GM18858 (cell line): Measurements from ENCODE around the gene KLF11.
A peak's percentile ranks its signal among the peaks of the same experiment; 100 is the strongest.
"Not testable (repeated sequence)": the region's sequence is repeated elsewhere in the genome, so short reads cannot be mapped to it uniquely, and the experiment has no call there.

Source experiments
- ATAC-seq: cut with Tn5 transposase; IDR thresholded peaks from one replicate; pipeline ENCODE4 v1.9.1; 2021; ENCODE audit not compliant: unreplicated experiment

KLF11 gene

DNA sequence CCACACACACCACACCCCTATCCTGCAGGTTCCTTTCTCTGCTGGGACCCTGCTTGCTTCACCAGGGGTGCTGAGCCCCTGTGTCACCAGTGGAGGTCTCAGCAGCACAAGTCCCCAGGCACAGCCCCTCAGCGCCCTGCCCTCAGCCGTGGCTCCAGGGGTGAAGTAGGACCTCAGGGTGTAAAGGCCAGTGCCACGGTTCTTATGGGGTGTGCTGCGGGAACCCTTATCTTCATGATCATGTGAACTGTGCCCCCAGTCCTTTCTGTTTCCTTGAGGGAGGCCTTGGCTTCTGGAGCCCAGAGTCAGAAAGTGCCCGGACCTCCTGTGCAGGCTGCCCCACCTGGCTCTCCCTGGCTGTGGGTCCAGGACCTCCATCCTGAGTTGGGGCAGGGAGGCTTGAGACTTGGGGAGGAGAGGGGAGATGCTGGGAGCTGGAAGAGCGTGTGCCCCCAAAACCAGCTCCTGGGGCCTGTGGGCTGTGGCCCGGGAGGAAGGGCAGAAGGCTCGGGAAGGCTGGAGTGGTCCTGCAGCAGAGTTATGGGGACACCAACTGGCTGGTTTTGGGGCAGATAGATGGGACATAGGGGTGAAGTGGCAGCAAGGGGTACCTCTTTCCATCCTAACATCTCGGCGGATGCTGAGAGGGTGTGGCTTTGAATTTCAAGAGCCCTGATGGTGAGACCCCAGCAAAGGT lies 20.2 kb upstream of the KLF11 start:
- ATAC-seq, result no peak

DNA sequence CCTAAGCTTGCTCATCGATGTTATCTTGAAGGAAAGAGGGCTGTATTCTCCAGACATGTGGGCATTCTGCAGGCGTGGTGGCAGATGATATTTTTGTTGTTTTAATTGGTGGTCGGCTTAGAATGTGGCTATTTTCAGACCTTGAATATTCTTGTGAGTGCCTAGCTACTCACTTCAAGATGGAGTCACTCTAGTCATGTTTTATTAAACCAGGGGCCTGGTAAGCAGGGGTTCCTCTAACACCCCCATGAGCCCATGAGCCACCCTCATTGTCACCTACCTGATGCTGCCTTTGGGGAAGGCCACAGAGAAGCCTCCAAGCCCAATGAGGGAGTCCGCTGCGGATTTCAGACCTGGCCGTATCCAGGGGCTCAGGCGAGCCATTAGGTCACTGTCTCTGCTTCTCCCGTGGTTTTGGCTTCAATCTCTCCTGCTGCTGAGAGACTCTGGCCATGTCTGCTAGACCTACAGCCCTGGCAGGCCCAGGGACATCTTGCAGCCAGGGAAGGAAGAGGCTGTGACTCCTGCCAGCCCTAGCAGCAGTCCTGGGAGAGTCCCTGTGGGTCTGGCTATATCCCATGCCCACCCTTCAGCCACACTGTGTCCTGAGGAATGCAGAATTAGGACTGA lies 16.3 kb upstream of the KLF11 start:
- ATAC-seq, result no peak

DNA sequence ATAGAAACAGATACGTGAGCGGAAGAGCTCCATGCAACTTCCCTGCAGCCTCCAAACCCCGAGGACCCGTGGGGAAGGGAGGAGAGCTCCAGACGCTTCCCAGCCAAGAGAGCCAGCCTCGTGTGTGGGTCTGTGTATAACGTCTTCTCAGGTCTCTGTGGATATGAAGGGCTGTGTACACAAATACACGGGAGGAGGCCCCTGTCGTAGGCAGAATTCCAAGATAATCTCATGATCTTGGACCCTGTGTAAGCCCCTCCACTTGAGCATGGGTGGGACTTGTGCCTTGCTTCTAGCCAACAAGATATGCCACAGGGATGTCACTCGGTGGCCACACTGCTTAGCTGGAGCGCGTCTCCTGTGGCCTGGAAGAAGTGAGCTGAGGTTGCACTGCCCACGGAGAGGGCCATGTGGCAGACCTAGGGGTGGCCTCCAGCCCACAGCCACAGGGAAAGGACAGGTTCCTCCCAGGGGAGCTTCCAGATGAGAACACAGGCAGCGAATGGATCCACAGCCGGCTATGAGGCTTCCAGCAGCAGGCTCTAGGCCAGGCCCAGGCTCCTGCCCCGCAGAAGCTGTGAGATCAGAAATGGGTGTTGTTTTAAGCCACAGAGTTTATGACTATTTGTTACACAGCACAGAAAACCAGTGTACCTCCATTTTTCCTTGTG lies 15.6 kb upstream of the KLF11 start:
- ATAC-seq, result no peak

DNA sequence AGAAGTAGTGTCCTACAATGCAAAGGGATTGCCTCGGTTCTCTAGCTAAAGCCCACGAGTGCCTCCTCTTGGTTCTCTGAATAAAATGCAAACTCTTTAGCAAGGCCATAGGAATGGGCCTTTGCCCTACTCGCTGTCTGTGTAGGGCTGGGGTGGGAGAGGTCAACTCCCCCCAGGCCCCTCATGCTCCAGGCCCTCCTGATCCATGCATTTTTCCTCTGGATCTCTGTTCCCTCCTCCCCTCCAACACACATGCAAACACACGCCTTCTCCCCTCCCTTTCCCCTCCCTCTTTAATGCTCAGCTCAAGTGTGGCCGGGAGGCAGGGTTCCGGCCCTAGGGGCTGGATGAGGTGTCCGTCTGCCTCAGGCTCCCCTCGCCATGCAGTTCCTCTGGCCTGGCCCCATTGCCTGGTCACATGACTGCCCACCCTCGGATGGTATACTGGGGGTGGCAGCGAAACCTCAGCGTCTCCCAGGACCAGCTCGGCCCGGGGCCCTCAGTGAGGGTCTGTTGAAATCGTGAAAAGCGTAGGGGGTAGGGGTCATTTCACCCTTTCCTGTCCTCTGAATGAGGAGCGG lies 14.9 kb upstream of the KLF11 start:
- ATAC-seq, result no peak

DNA sequence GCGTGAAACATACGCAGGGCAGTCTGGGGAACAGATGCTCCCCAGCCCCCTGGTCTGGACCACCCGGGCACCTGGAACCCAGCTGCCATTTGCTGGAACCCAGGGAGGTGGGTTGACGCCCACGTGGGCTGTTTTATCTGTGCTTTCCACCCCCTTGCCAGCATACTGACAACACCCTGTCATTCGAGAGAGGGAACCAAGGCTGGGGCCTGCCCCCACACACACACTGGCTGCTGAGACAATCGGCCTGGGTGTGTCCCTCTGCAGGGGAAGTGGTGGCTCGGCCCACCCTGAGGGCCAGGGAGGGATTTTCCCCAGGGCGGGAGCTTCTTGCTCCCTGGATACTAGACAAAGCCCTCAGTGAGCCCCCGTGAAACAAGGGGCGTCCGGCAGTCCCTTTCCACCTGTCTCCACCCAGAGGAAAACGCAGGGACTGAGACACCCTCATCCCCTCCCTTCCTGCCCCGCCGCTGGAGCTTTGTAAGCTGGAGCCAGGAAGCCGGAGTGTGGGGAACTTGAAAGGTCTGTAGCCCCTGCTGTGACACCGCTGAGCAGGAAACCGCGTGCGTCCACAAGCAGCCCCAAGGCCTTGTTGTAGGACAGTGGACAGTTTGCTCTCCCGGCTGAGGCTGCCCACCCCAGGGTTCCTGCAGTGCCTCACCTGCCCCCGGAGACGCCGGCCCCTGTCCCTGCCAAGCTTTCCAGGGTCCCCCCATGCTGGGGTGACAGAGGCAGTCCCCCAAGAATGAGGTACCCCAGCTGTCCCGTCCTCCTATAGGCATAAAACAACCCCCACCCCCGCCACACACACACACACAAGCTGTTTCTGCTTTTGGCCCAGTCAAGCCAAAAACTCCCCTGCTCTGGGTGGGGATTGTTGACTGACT lies 14.1 kb upstream of the KLF11 start:
- peak; percentile 76 for ATAC-seq

DNA sequence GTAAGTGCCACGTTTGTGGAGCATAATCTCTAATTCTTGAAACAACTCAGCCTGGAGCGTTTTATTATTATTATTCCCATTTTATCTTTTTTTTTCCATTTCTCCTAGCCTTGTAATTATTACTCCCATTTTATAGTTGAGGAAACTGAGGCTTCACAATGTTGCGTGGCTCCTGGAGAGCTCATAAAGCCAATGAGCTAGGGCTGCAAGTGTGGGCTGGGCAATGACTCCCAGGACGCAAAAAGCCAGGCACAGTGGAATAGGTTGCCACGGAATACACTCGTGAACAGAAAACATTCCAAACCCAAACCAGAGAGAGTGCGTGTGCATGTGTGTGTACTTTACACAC lies 13.5 kb upstream of the KLF11 start:
- no peak for ATAC-seq

DNA sequence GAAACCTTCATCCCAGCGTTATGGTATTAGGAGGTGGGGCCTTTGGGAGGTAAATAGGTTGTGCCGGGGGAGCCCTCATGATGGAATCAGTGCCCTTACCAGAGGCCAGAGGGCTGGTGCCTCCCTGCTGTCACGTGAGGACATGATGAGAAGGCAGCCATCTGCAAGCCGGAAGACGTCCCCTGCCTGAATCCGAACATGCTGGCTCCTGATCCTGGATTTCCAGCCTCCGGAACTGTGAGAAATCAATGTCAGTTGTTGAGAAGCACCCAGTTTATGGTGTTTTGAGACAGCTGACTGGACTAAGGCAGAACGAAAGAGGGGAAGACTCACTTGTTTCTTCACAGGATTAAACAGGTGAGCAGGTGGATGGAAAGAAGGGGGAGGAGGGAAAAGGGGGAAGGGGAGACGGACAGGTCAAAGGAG lies 13.0 kb upstream of the KLF11 start:
- no peak for ATAC-seq

DNA sequence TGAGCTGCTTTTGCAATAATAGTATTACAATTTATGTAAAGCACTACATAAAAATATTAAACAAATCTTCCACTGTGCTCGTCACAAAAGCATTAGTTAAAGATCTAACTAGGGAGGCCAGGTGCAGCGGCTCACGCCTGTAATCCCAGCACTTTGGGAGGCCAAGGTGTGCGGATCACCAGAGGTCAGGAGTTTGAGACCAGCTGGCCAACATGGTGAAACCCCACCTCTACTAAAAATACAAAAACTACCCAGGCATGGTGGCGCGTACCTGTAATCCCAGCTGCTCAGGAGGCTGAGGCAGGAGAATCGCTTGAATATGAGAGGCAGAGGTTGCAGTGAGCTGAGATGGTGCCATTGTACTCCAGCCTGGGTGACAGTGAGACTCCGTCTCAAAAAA lies 12.6 kb upstream of the KLF11 start:
- ATAC-seq, result not testable (repeated sequence)

DNA sequence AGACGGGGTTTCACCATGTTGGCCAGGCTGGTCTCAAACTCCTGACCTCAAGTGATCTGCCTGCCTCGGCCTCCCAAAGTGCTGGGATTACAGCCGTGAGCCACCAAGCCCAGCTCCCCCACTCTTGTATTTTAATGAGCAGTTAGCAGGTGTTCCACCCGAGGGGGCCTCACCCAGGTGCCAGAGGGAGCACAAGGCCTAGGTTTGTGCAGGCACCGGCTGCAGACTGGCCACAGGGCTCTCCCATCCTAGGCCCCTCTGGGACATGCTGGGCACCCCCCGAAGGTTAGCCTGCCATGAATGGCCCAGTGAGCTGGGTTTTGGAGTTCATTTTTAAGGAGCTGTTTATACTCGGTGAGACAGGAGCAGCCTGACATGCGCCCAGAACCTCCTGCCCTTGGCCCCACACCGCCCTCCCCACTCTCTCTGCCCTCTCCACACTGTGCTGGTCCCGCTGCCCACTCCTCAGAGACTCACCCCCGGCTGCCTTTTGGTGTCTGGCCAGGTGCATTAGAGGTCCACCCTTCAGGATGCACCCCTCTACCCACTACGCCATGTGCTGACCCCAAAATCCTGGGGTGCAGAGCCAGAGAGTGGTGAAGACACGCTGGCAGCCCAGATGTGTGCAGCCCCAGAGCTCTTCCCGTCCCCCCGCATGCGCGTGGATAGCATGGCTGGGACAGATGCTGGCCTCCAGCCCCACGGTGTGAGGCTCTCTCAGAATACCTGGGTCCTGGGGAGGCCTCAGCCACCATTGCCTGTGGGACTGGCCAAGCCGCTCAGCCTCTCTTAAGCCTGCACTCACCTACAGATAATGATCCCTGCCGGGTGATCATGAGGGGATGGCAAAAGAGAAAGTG lies 11.2 kb upstream of the KLF11 start:
- no peak for ATAC-seq

DNA sequence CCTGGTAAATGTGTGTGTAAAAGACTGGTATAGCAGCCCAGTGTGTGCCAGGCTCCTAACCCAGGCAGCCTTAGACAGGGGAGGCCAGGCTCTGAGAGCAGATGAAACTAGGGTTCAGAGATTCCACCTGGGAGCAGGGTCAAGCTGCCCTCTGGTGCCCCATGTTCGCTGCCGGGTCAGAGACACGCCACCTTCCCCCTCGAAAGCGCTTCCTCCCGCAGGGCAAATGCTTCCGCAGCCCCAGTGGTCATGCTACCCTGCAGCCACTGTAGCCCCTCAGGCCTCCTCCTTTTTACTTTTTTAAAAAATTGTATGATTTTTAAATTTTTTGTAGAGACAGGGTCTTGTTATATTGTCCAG lies 10.6 kb upstream of the KLF11 start:
- ATAC-seq, result no peak

DNA sequence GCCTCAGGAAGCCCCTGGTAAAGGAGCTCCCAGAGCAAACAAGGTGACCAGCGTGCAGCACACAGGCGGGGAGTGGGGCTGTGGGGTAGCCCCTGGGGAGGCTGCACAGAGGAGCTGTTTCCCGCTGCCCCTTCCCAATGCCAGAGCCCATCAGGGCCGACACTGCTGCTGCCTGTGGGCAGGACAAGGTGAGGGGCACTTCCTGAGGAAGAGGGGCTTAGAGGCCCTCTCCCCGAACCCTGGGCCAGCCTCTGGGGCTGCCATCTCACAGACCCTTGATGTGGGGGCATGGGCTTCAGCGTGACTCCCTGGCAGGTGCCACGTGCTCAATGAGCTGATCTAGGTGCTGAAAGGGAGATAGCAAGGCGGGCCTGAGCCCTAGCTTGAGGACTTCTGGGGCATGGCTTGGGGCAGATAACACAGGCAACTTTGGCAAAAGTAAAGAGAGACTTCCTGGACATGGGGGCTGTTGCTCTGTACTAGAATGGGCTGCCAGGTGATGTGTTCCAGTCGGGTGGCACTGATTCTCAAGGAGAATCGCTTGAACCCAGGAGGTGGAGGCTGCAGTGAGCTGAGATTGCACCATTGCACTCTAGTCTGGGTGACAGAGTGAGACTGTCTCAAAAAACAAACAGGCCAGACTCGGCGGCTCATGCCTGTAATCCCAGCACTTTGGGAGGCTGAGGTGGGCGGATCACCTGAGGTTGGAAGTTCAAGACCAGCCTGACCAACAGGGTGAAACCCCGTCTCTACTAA lies 9.9 kb upstream of the KLF11 start:
- ATAC-seq, result no peak

DNA sequence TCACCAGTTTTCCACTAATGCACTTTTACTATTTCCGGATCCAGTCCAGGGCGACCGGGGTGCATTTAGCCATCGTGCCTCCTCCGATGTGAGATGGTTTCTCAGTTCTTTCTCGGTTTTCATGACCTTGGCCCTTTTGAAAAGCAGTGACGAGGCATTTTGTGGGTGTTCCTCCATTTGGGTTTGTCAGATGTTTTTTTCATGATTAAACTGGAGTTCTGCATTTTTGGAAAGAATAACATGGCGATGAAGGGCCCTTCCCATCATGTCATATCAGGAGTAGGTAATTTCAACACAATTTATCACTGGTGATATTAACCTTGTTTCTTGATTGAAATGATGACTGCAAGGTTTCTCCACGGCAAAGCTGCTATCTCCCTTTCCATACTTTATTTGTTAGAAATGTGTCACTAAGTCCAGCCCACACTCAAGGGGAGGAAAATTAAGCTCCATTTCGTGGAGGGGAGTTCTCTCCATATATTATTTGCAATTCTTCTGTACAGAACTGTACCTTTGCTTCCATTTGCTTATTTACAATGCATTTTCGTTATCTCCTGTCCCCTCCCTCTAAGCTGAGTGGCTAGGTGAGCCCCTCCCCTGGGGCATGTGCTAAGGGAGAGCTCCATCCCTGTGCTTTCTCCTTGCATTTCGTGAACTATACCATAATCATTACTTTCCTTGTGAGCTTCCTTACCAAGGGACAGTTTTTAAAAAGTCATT lies 8.9 kb upstream of the KLF11 start:
- ATAC-seq, result no peak

DNA sequence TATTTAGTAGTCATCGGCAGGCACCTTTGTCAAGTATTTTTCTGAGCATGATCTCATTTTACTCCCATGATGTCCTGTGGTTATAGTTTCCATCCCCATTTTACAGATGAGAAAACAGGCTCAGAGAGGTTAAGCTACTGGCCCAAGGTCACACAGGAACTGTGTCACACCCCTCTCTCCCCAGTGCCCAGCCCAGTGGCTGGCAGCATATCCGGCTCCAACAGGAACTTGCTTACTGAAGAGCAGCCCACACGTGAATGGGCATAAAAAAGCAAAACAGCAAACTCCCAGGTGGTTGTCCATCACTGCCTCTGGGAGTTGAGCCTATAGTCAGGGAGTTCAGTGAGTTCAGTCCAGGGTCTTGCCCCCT lies 8.3 kb upstream of the KLF11 start:
- ATAC-seq, result no peak

DNA sequence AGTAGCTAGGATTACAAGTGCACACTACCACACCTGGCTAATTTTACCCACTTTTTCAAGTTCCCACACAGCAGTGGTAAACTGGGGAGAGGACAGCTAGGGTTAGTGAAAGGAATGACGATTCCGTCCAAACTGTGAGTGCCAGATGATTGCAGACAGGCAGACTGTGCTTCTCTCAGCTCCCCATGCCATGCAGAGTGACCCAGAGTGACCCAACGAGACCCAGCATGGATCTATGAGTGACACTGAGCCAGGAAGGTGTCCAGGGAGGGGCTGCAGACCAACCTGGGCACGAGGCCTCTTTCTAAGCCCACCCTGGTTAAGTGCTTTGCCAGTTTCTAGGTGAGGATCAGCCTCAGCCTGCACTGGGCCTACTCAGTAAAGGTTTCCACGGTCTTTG lies 7.7 kb upstream of the KLF11 start:
- ATAC-seq, result no peak

DNA sequence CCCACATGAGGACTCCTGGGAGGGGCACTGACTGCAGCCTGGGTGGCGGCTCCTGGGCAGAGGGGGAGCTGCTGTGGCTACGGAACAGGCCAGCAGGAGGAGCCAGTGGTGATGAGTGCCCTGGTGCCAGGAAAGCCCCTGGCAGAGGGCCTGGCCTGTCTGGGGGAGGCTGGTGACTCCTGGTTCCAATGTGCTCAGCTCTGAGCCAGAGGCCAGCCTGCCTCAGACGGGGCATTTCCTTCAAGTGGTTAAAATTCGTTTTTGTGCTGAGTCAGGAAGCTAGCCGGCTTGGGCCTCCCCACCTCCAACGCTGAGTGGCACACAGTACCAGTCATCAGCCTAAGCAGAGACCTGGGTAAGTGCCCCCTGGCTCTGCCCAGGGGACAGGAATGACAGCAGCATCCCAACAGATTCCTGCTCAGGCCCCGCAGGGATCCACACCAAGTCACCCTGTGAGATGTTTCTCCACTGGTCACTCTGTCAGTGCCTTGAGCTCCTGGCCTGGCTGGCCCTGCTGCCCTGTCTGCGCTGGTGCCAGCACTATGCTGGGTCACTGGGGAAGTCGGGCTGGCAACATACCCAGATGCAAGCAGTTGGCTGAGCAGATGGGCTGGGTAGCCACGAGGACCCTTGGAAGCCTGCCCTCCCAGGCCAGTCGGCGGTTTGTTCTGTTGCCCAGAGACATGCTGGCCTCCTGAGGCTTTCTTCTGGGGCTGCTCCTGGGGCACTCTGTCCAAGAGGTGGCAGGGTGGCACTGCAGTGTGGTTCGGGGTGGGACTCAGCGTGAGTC lies 7.1 kb upstream of the KLF11 start:
- ATAC-seq, result peak; percentile 40

DNA sequence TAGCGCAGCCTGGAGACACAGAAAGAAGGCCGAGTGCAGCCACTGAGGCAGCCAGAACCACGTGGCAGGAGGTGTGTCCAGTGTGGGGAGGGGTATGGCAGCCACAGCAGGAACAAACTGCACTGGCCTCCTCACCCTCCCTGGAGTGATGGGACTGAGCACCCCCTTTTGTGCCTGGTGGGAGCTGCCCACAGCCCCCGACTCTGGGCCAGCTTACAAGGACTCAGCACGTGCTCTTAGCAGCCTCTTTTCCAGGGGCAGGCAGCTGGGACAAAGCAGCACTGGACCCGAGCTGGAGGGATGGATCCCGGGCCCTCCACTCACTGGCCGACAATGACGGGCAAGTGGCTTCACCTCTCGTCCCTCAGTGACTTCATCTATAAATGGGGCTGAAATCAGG lies 5.2 kb upstream of the KLF11 start:
- ATAC-seq, result no peak

DNA sequence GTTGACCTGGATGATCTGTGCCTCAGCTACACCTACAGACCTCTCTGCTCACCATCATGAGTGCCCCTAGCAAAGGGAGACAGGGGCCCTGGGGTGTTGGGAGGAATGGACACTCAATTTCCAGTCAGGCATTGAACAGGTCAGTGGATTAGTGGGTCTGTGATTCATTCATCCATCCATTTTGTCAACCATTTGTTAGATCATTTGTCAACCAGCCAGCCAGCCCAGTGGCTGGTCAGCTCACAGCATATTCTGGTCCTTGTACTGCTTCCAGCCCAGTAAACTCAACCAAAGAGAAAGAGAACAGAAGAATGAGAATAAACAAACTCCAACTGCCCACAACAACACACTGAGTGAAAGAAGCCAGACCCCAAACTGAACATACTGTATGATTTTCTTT lies 4.6 kb upstream of the KLF11 start:
- ATAC-seq, result no peak
